MM.1S (cell line): ENCODE data around the gene SGCD.

ENCODE experiments used
- DNase-seq: peaks from one replicate; pipeline ENCODE4 v3.0.0-alpha.2; 2015
- H2AFZ ChIP-seq: fragments of 300-600 bp; sonication (generic); 2 replicates; pipeline ENCODE4 v1.6.0; 2016; ENCODE audit warnings: antibody characterized with exemption, low read length
- H3F3A ChIP-seq: fragments of 300-600 bp; sonication (generic); 2 replicates; pipeline ENCODE4 v1.6.1; 2016; ENCODE audit warnings: mild to moderate bottlenecking, antibody characterized with exemption, low read length, moderate library complexity, mixed read lengths; ENCODE audit not compliant: insufficient read depth
- H3K27ac ChIP-seq: fragments of 300-600 bp; sonication (generic); 2 replicates; pipeline ENCODE4 v1.5.1; 2016; ENCODE audit warnings: mild to moderate bottlenecking, low read length
- H3K27me3 ChIP-seq: fragments of 300-600 bp; sonication (generic); replicated peaks from 2 replicates; pipeline ENCODE4 v1.6.0; 2016; ENCODE audit warnings: low read length; ENCODE audit not compliant: insufficient read depth
- H3K36me3 ChIP-seq: fragments of 300-600 bp; sonication (generic); replicated peaks from 2 replicates; pipeline ENCODE4 v1.6.1; 2016; ENCODE audit warnings: mild to moderate bottlenecking, low read length, mixed read lengths; ENCODE audit not compliant: insufficient read depth
- H3K4me1 ChIP-seq: fragments of 300-600 bp; sonication (generic); 2 replicates; pipeline ENCODE4 v1.6.1; 2016; ENCODE audit warnings: low read length, mixed read lengths
- H3K4me2 ChIP-seq: fragments of 300-600 bp; sonication (generic); 2 replicates; pipeline ENCODE4 v1.6.0; 2016; ENCODE audit warnings: low read depth, low read length
- H3K4me3 ChIP-seq: fragments of 300-600 bp; sonication (generic); 2 replicates; pipeline ENCODE4 v1.5.1; 2016; ENCODE audit warnings: low read length, mixed read lengths
- H3K79me2 ChIP-seq: fragments of 300-600 bp; sonication (generic); 2 replicates; pipeline ENCODE4 v1.6.1; 2016; ENCODE audit warnings: mixed run types, low read length, mixed read lengths
- H3K9ac ChIP-seq: fragments of 300-600 bp; sonication (generic); 2 replicates; pipeline ENCODE4 v1.6.1; 2016; ENCODE audit warnings: low read length, mixed read lengths
- H3K9me2 ChIP-seq: fragments of 300-600 bp; sonication (generic); replicated peaks from 2 replicates; pipeline ENCODE4 v1.6.1; 2016; ENCODE audit warnings: mild to moderate bottlenecking, low read length, mixed read lengths; ENCODE audit not compliant: insufficient read depth
- H3K9me3 ChIP-seq: fragments of 300-600 bp; sonication (generic); replicated peaks from 2 replicates; pipeline ENCODE4 v1.6.1; 2016; ENCODE audit warnings: mild to moderate bottlenecking, low read length, mixed read lengths; ENCODE audit not compliant: insufficient read depth
- H4K20me1 ChIP-seq: fragments of 300-600 bp; sonication (generic); 2 replicates; pipeline ENCODE4 v1.6.1; 2016; ENCODE audit warnings: mild to moderate bottlenecking, low read length, moderate library complexity, mixed read lengths; ENCODE audit not compliant: insufficient read depth
- CTCF ChIP-seq: fragments of 300-600 bp; sonication (generic); IDR thresholded peaks from 2 replicates; pipeline ENCODE4 v1.5.1; 2016; ENCODE audit warnings: antibody characterized with exemption, low read length, mixed read lengths
- EZH2 ChIP-seq: fragments of 300-600 bp; sonication (generic); optimal IDR thresholded peaks from 2 replicates; pipeline ENCODE3; 2017; ENCODE audit warnings: low read depth, mild to moderate bottlenecking, antibody characterized with exemption, low read length, mixed read lengths
- EZH2phosphoT487 ChIP-seq: fragments of 300-600 bp; sonication (generic); IDR thresholded peaks from 2 replicates; pipeline ENCODE4 v1.6.1; 2018; ENCODE audit warnings: antibody characterized with exemption, low read length

SGCD gene

GRCh38 chr5:156391139-156391538, 64.2 kb downstream of the SGCD start:
- no peaks in the 10 kb centered on the region for H3K4me1 ChIP-seq
- H3K9me2 ChIP-seq = no peaks in the 10 kb centered on the region
- no peak overlapping the region for H3K4me2 ChIP-seq
- no peaks in the 10 kb centered on the region for H3K36me3 ChIP-seq
- no peaks in the 10 kb centered on the region for H3F3A ChIP-seq
- no peak for TF ChIP-seq EZH2
- no peak for TF ChIP-seq CTCF
- no peak for TF ChIP-seq EZH2phosphoT487
- H2AFZ ChIP-seq = no peak overlapping the region
- no peak for DNase-seq
- no peaks in the 10 kb centered on the region for H3K9me3 ChIP-seq
- no peak overlapping the region for H3K27ac ChIP-seq
- H3K9ac ChIP-seq = no peak overlapping the region
- H3K4me3 ChIP-seq = no peak overlapping the region
- H4K20me1 ChIP-seq = no peaks in the 10 kb centered on the region
- H3K79me2 ChIP-seq = no peaks in the 10 kb centered on the region
- H3K27me3 ChIP-seq = no peaks in the 10 kb centered on the region

DNA sequence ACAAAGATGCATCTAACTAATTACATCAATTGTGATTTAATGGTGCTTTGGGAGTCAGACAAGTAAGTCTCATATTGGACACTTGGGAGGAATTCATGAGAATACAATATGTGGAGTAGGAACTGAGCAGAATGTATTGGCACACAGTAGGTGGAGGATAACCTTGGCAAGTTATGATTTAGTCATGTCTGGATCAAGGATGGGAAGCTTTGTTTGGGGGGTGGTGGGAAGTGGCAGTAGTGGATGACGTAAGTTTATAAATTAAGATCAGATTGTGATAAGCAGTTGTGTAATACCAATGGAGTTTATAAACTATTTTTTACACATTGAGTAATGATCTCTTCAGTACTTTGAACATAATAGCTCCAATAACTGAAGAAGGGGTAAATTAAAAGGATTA, 67.0 kb downstream of the SGCD start:
- H3K27ac ChIP-seq = no peak overlapping the region
- DNase-seq = no peak
- no peaks in the 10 kb centered on the region for H3K36me3 ChIP-seq
- H3K4me3 ChIP-seq = no peak overlapping the region
- TF ChIP-seq EZH2phosphoT487 (no peak), CTCF (no peak), EZH2 (no peak)
- H3F3A ChIP-seq = no peaks in the 10 kb centered on the region
- H3K9ac ChIP-seq = no peak overlapping the region
- no peaks in the 10 kb centered on the region for H4K20me1 ChIP-seq
- no peaks in the 10 kb centered on the region for H3K27me3 ChIP-seq
- H3K79me2 ChIP-seq = no peaks in the 10 kb centered on the region
- H3K4me1 ChIP-seq = no peaks in the 10 kb centered on the region
- no peak overlapping the region for H2AFZ ChIP-seq
- no peak overlapping the region for H3K4me2 ChIP-seq
- no peaks in the 10 kb centered on the region for H3K9me3 ChIP-seq
- no peaks in the 10 kb centered on the region; the same call in 1 of the 2 replicates for H3K9me2 ChIP-seq

- Histone ChIP-seq H3K9me3 (no peaks in the 10 kb centered on the region), H3K36me3 (no peaks in the 10 kb centered on the region), H3K4me3 (no peak overlapping the region), H4K20me1 (no peaks in the 10 kb centered on the region), H3K79me2 (no peaks in the 10 kb centered on the region), H3K9ac (no peak overlapping the region), H3K27me3 (no peaks in the 10 kb centered on the region), H3K4me1 (no peaks in the 10 kb centered on the region), H3K4me2 (no peak overlapping the region), H2AFZ (no peak overlapping the region), H3K27ac (no peak overlapping the region), H3F3A (no peaks in the 10 kb centered on the region), H3K9me2 (no peaks in the 10 kb centered on the region; the same call in 1 of the 2 replicates)
- no peak for DNase-seq
- no peak for TF ChIP-seq CTCF
These were observed 67.8 kb downstream of the SGCD start for GRCh38 chr5:156394642-156395305.
